MCF 10A (cell line): ENCODE measurements around the gene LELP1. TPM values are rescaled to one million over a fixed set of nuclear protein-coding genes. Genes with fewer than 3 reads are reported as not detected.
A peak's percentile ranks its signal among the peaks of the same experiment; 100 is the strongest.
"Not testable (repeated sequence)": the region's sequence is repeated elsewhere in the genome, so short reads cannot be mapped to it uniquely, and the experiment has no call there.

Experiments used
- BruUV-seq: library from RNA; stranded (reverse); fragments of 400-500 nt; replicated peaks from 2 replicates; lab custom pipeline; 2021; lab: Mats Ljungman, UMichigan
- CTCF ChIA-PET: fragments of 300-600 bp; sonication (Branson Sonifier 250); formaldehyde crosslinking; extraction: SDS; loops from one replicate; lab custom pipeline; 2021; ENCODE audit warnings: antibody characterized with exemption, inconsistent platforms; lab: Yijun Ruan, JAX
- POLR2A ChIA-PET: fragments of 300-600, 350-650 bp; sonication (Branson Sonifier 250); formaldehyde crosslinking; extraction: SDS; loops from one replicate; lab custom pipeline; 2020; ENCODE audit warnings: antibody characterized with exemption, inconsistent platforms; lab: Yijun Ruan, JAX
- DNase-seq: peaks from one replicate; pipeline ENCODE4 v3.0.0-alpha.2; 2018; ENCODE audit not compliant: unreplicated experiment
- H3K27ac Mint-ChIP-seq: one replicate; pipeline ENCODE4 v1.8.0; 2022; ENCODE audit warnings: mild to moderate bottlenecking, low read depth, mixed read lengths; ENCODE audit not compliant: unreplicated experiment
- H3K27me3 Mint-ChIP-seq: one replicate; pipeline ENCODE4 v1.8.0; 2022; ENCODE audit warnings: mixed read lengths; ENCODE audit not compliant: insufficient read depth, unreplicated experiment
- H3K36me3 Mint-ChIP-seq: one replicate; pipeline ENCODE4 v1.8.0; 2022; ENCODE audit warnings: mild to moderate bottlenecking, moderate library complexity, mixed read lengths; ENCODE audit not compliant: insufficient read depth, unreplicated experiment
- H3K4me1 Mint-ChIP-seq: one replicate; pipeline ENCODE4 v1.8.0; 2022; ENCODE audit warnings: mixed read lengths; ENCODE audit not compliant: insufficient read depth, unreplicated experiment
- H3K4me3 Mint-ChIP-seq: one replicate; pipeline ENCODE4 v1.8.0; 2022; ENCODE audit warnings: mild to moderate bottlenecking, moderate library complexity, mixed read lengths; ENCODE audit not compliant: unreplicated experiment
- H3K9me3 Mint-ChIP-seq: one replicate; pipeline ENCODE4 v1.8.0; 2022; ENCODE audit warnings: mixed read lengths; ENCODE audit not compliant: unreplicated experiment
- CTCF ChIP-seq: fragments of 200-600 bp; IDR thresholded peaks from one replicate; pipeline ENCODE4 v1.8.0; 2022; ENCODE audit warnings: antibody characterized with exemption, mild to moderate bottlenecking; ENCODE audit not compliant: unreplicated experiment
- intact Hi-C: fragments of 100-400 bp; cut with micrococcal nuclease; formaldehyde crosslinking; loops from 2 replicates; pipeline ENCODE4 v1.14.1; 2022
- total RNA-seq: library from RNA; stranded (reverse); gene quantifications from 2 replicates; pipeline ENCODE4 v1.2.3, GENCODE V29; 2022

LELP1 gene
- total RNA-seq, 1 experiment from 2014 or later, result not detected

GRCh38 chr1:153223040-153223891 lies 20.0 kb downstream of the LELP1 start:
- TF ChIP-seq CTCF, result peak; percentile 85
- CTCF ChIA-PET, result interaction anchor here (0.6 to 15.4 kb wide), 26 partner anchors 10 to 583 kb away, joined by 3 to 185 read pairs (median 3); partner anchors contain the start of gene LELP1

GRCh38 chr1:153227810-153228209 lies 24.6 kb downstream of the LELP1 start:
- no peak overlapping the region for H3K4me3 Mint-ChIP-seq
- DNase-seq, result no peak
- peaks cover 15% of the 10 kb centered on the region for H3K4me1 Mint-ChIP-seq
- TF ChIP-seq CTCF, result no peak
- intact Hi-C loops, result no loop called here
- BruUV-seq, result no TSS peak
- CTCF ChIA-PET, result interaction anchor here (0.6 to 15.4 kb wide), 10 partner anchors 8 to 730 kb away, joined by 3 to 185 read pairs (median 4); no protein-coding TSS in a partner anchor
- no peaks in the 10 kb centered on the region for H3K9me3 Mint-ChIP-seq
- H3K27me3 Mint-ChIP-seq, result no peaks in the 10 kb centered on the region
- no peaks in the 10 kb centered on the region for H3K36me3 Mint-ChIP-seq
- POLR2A ChIA-PET, result interaction anchor here (0.9 to 1.0 kb wide), 2 partner anchors 9 to 29 kb away, joined by 3 read pairs; no protein-coding TSS in a partner anchor
- no peak overlapping the region for H3K27ac Mint-ChIP-seq

More at GRCh38 chr1:153223040-153223891, 20.0 kb downstream of the LELP1 start:
- not testable (repeated sequence) for H3K9me3 Mint-ChIP-seq, H3K4me3 Mint-ChIP-seq, H3K36me3 Mint-ChIP-seq, BruUV-seq, H3K4me1 Mint-ChIP-seq, H3K27me3 Mint-ChIP-seq, H3K27ac Mint-ChIP-seq
- peak; percentile 79 for DNase-seq
- POLR2A ChIA-PET, result interaction anchor here (0.6 kb wide), 1 partner anchor 352 kb away, joined by 4 read pairs; no protein-coding TSS in a partner anchor
- intact Hi-C loops, result loop anchor here (1.0 to 5.0 kb wide), 3 partner anchors 296 to 569 kb away; no protein-coding TSS in a partner anchor

- CTCF ChIA-PET, result interaction anchor here (0.6 to 15.4 kb wide), 15 partner anchors 9 to 770 kb away, joined by 3 to 185 read pairs (median 3); no protein-coding TSS in a partner anchor
- no peak overlapping the region for H3K4me3 Mint-ChIP-seq
Measured at GRCh38 chr1:153228491-153228890, 25.3 kb downstream of the LELP1 start.

More at GRCh38 chr1:153228491-153228890, 25.3 kb downstream of the LELP1 start:
- H3K4me1 Mint-ChIP-seq, result peaks cover 10% of the 10 kb centered on the region
- POLR2A ChIA-PET, result no interaction called here
- H3K36me3 Mint-ChIP-seq, result no peaks in the 10 kb centered on the region
- no TSS peak for BruUV-seq
- H3K9me3 Mint-ChIP-seq, result no peaks in the 10 kb centered on the region
- H3K27me3 Mint-ChIP-seq, result no peaks in the 10 kb centered on the region
- TF ChIP-seq CTCF, result no peak
- intact Hi-C loops, result no loop called here
- H3K27ac Mint-ChIP-seq, result no peak overlapping the region
- DNase-seq, result no peak
